HL-60/S4 treated with phorbol 12-myristate 13-acetate at 8.2 ng/mL for 4 days and 3 days (cell line): ENCODE data around the gene SLC25A31.

Source experiments
- in situ Hi-C: fragments of 300-500 bp; cut with MboI; formaldehyde crosslinking; loops from 2 replicates; pipeline ENCODE4 v1.15.0; 2022; ENCODE audit warnings: low sequenced_read_pairs

SLC25A31 gene

GRCh38 chr4:127730142-127730913, at the start of gene SLC25A31:
Gene SLC25A31, plus strand, starts transcription at chr4:127730400. Its CDS starts 146 bp downstream, at chr4:127730546.
- in situ Hi-C loops = no loop called here

- in situ Hi-C loops = no loop called here
Observed at GRCh38 chr4:127685292-127685691, 44.9 kb upstream of the SLC25A31 start.

GRCh38 chr4:127686658-127687057, 43.5 kb upstream of the SLC25A31 start:
- in situ Hi-C loops = no loop called here

- in situ Hi-C loops = no loop called here
Observed at GRCh38 chr4:127687580-127687979, 42.6 kb upstream of the SLC25A31 start.

DNA sequence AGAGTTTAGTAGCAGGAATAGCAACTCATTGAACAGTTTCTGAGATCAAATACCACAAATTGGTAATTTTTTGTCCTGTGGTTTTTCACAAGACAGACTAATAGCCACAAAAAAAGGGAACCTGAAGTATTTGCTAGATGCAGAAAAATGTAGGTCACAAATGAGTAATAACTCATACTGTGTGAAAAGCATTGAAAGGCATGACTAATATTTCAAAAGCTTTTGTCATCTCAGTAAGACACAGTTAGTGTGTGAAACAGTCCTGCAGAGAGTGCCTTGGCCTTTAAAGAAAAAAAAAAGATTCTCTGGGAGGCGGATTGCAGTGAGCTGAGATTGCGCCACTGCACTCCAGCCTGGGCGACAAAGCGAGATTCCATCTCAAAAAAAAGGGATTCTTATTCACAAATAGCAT, 31.4 kb upstream of the SLC25A31 start:
- in situ Hi-C loops = no loop called here

DNA sequence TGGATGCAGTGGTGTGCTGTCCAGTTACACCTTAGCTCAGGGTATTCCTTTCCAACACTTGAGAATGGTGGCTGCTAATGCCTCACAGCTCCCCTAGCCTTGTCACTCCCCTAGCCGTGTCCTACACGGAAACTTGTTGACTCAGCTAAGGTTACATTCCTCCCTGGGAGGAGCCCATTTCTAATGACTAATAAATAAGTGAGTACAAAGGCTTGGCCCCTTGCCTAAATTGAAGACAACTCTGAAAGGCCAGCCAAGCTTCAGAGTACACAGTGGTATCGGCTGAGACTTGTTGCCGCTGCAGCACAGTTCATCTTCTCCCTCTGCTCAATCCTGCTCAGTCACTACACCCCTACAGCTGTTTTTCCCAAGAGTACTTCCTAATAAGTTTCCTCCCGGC, 21.2 kb upstream of the SLC25A31 start:
- in situ Hi-C loops = no loop called here

DNA sequence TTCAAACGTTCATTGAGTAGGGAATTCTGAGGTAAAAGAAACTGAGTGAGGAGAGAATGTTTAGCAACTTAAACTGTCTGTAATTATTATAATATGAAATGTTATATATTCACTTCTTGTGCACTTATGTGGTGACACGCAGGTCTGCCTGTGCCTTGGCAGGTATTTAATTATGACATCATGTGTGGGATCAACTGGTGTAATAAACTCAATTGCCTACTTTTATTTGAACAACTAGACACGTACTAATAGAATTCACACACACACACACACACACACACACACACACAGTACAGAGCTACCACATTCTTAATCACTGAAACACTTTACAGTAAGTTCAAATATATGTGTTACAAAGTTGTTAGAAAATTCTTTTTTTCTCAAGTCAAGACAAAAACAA, 20.7 kb upstream of the SLC25A31 start:
- in situ Hi-C loops = no loop called here

GRCh38 chr4:127731406-127731805, 1.2 kb downstream of the SLC25A31 start:
- in situ Hi-C loops = no loop called here

DNA sequence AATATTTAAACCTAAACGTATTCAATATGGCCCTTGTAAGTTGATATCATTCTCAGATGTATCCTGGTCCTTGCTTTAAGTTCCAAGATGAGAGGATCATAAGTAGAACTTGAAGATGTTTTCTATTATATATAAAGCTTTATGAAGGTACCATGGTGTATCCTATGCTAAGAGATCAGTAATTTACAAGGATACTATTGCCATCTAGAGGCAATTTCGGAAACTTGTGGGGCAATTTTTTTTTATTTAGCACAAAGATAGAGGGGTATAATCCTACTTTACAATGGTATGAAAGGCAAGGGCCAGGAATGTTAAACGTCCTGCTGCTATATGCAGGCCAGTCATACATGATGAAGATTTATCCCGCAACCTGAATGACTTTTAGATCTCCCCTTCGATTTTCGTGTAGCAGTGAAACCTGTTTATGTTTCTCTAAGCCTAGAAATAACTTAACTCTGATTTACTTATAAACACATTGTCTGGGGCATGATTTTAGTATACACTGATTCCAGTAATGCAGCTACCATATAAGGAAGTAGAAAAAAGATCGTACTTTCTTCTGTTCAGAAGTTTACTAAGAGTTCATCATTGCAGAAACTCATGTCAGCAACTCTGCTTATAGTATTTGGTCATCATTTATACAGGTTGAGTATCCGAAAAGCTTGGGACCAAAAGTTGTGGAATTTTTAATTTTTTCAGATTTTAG, 2.6 kb downstream of the SLC25A31 start:
- in situ Hi-C loops = no loop called here

DNA sequence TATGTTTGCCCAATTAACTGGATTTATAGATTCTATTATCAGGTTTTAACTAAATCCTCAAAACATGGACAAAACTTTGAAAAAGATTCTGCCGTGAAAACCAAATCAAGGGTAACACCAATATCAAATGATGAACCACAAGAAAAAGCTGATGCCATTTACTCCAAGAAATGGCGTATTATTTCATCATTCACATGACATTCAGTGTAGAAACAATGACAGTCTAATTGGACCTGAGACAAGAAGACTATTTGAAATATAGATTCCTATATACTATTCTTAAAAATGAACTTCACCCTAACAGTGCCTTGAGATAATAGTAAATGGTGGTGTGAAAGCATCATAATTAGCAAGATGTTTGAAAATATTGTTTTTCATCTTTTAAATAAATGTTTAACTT, 4.8 kb downstream of the SLC25A31 start:
- in situ Hi-C loops = no loop called here

DNA sequence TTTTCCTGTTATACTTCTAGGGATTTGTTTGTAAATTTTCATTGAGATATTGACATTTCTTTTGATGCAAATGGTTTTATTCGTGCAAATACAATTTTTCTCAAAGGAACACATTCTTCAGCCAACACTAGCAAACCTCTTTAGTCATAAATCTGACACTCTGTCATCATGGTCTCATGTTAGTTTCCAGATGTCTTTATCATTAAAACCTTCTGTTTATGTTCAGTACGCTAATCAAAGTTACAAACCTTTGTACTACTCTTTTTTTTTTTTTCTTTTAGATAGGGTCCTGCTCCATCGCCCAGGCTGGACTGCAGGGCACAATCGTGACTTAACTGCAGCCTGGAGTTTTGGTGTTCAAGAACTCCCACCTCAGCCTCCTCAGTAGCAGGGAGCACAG, 7.1 kb downstream of the SLC25A31 start:
- in situ Hi-C loops = no loop called here

GRCh38 chr4:127741247-127741646, 11.0 kb downstream of the SLC25A31 start:
- in situ Hi-C loops = no loop called here

DNA sequence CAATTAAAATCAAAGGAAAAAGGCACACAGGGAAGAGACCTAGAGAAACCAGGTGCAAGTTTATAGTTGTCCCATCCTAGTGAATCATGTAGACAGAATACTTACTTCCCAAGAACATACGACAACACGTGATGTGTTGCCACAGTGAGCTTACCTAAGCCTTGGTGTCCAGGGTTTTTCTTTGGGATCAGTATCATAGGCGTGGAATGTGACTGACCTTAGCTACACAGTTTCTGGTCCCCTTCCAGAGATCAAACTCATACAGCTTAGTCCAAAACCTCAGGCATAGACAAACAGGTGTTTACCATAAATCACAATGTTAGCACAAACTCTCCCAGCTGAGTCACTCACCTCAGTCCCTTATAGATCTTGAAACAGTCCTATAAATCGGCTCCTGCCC, 17.7 kb downstream of the SLC25A31 start:
- in situ Hi-C loops = no loop called here

DNA sequence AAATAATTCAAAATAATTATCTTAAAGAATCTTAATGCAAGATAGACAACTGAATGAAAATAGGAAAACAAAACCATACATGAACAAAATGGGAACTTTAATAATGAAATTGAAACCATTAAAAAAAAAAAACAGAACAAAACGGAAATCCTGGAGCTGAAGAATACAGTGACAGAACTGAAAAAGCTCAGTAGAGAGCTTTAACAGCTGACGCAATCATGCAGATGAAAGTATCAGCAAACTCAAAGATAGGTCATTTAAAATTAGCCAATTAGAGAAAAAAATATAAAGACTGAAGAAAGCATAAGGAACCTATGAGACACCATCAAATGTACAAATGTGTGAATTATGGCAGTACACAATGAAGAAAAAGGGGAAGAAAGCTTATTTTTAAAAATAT, 18.8 kb downstream of the SLC25A31 start:
- in situ Hi-C loops = no loop called here

- in situ Hi-C loops = no loop called here
Observed at GRCh38 chr4:127756906-127757305, 26.7 kb downstream of the SLC25A31 start.

DNA sequence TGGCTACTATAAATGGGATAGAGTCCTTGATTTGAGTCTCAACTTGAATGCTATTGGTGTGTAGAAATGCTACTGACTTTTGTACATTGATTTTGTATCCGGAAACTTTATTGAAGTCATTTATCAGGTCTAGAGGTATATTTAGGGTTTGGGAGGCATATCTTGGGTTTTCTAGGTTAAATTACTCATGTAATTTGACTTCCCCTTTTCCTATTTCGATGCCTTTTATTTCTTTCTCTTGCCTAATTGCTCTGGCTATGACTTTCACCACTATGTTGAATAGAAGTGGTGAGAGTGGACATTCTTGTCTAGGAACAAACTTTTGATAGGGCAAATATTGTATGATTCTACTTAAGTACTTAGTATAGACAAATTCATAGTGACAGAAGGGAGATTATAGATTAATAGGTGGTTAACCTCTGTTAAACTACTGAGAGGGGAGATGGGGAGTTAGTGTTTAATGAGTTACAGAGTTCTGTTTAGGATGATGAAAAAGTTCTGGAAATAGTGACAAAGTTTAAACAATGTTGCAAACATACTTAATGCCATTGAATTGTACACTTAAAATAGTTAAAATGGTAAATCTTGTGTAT, 29.1 kb downstream of the SLC25A31 start:
- in situ Hi-C loops = no loop called here

DNA sequence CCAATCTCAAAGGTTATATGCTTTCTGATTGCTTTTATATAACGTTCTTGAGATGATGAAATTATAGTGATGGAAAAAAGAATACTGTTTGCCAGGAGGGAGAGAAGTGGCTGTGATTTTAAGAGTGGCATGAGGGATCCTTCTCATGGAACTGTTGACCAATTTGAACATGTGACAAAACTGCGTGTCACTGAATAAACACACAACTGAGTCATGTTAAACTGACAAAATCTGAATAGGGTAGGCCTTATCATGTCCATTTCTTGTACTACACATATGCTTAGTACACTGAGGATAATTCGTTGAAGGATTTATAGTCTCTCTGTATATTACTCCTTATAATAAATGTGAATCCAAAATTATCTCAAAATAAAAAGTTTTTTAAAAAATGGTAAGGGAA, 29.7 kb downstream of the SLC25A31 start:
- in situ Hi-C loops = no loop called here

DNA sequence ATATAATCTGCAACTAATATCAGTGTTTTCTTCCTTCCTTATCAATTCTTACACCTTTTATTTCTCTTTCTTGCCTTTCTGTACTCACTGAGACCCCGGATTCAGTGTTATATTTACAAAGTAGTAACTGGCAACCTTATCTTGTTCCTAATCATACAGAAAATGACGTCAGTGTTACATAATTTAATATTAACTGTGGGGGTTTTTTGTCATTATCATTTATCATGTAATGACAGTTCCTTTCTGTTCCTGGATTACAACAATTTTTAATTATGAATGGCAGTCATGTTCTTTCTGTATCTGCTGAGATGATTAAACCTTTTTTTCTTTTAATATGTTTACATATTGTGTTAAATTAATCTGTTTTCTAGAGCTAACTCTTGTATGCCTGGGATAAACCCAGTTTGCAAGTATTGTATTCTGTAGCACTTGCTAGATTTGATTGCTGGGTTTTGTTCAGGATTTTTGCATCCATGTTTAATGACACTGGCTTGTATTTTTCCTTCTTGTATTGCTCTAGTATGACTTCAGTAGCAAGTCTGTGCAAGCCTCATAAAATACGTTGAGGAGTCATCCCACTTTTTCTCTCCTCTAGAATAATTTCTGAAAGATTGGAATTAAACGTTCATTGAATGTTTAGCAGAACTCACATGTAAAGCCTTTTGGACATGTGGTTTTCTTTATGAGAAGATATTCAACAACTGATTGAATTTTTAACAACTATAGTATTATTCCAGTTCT, 41.5 kb downstream of the SLC25A31 start:
- in situ Hi-C loops = no loop called here

GRCh38 chr4:127772769-127773671, 42.8 kb downstream of the SLC25A31 start:
- in situ Hi-C loops = no loop called here

GRCh38 chr4:127775843-127776242, 45.6 kb downstream of the SLC25A31 start:
- in situ Hi-C loops = no loop called here
